OCI-LY3 (cell line): ENCODE results near the gene MCC.

Source experiments
- EZH2phosphoT487 ChIP-seq: fragments of 200-600 bp; shearing (Covaris generic); IDR thresholded peaks from 2 replicates; pipeline ENCODE4 v1.6.1; 2018; ENCODE audit warnings: antibody characterized with exemption, mixed run types, low read depth
- TF ChIP-seq, protein P1 (sequence below): fragments of 200-600, 300-600 bp; sonication (generic); IDR thresholded peaks from 2 replicates; pipeline ENCODE4 v1.5.1; 2014; ENCODE audit warnings: antibody characterized with exemption, low read length, low read depth

DNA sequence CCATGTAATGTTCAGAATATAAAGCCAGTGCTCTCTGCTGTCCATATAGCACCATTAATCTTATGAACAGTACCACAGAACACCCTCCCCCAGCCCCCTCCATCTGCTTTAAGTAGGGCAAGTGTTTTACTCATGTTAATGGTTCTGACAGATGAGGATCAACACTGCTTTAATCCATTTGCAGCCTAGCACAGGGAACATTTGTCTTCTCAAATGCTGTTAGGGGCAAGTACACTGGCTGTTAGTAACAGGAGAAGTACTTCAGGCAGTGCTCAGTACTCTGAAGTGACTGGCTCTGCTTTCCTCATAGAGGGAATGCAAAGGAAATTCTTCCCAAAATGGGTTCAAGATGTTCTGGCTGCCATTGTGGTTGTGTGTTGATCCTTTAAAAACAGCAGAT, 309.1 kb downstream of the MCC start:
- TF ChIP-seq, protein P1, sequence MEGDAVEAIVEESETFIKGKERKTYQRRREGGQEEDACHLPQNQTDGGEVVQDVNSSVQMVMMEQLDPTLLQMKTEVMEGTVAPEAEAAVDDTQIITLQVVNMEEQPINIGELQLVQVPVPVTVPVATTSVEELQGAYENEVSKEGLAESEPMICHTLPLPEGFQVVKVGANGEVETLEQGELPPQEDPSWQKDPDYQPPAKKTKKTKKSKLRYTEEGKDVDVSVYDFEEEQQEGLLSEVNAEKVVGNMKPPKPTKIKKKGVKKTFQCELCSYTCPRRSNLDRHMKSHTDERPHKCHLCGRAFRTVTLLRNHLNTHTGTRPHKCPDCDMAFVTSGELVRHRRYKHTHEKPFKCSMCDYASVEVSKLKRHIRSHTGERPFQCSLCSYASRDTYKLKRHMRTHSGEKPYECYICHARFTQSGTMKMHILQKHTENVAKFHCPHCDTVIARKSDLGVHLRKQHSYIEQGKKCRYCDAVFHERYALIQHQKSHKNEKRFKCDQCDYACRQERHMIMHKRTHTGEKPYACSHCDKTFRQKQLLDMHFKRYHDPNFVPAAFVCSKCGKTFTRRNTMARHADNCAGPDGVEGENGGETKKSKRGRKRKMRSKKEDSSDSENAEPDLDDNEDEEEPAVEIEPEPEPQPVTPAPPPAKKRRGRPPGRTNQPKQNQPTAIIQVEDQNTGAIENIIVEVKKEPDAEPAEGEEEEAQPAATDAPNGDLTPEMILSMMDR = no peak
- TF ChIP-seq EZH2phosphoT487 = no peak
